HG03159 (cell line): Measurements from ENCODE around the gene PTPN13.

Experiments used
- ATAC-seq: cut with Tn5 transposase; IDR thresholded peaks from one replicate; pipeline ENCODE4 v1.9.1; 2021; ENCODE audit warnings: mild to moderate bottlenecking, moderate library complexity; ENCODE audit not compliant: unreplicated experiment

The PTPN13 gene

GRCh38 chr4:86809809-86810208, 215.7 kb downstream of the PTPN13 start:
- ATAC-seq = no peak

DNA sequence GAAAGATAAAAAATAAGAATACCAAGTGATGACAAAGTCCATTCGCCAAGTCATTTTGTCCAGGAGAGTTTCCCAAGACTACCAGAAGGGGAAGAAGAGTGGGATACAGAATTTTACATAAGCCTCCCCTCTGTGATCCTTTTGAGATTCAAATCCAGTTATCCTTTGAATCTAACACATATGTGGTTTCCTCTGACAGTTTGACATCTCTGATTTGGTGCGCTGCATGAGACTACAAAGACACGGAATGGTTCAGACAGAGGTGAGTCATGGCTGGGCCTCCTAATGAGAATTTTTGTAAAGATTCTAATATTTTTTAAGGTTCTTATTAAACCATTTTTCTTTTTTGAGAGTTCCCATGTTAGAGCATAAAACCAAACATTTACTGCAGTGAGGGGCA, 216.7 kb downstream of the PTPN13 start:
- ATAC-seq = no peak

- ATAC-seq = no peak
Measured at GRCh38 chr4:86815653-86816052, 221.5 kb downstream of the PTPN13 start.

- ATAC-seq = no peak
Measured at GRCh38 chr4:86816501-86817273, 222.6 kb downstream of the PTPN13 start.

- ATAC-seq = no peak
Measured at GRCh38 chr4:86818211-86818610, 224.1 kb downstream of the PTPN13 start.

GRCh38 chr4:86818841-86819240, 224.7 kb downstream of the PTPN13 start:
- ATAC-seq = no peak

DNA sequence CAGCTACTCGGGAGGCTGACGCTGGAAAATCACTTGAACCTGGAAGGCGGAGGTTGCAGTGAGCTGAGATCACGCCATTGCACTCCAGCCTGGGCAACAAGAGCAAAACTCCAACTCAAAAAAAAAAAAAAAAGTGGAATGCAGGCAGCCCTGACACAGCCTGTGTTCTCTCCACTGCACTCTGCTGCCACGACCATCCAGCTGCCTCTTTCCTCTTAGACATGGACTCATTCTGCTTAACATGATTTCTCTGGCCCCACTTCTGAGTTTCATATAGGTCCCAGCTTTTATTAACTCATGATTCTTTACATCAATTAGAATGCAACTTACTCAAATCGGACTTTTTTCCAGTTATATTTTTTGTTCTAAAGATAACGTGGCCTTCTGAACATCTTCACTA, 225.4 kb downstream of the PTPN13 start:
- ATAC-seq = no peak

DNA sequence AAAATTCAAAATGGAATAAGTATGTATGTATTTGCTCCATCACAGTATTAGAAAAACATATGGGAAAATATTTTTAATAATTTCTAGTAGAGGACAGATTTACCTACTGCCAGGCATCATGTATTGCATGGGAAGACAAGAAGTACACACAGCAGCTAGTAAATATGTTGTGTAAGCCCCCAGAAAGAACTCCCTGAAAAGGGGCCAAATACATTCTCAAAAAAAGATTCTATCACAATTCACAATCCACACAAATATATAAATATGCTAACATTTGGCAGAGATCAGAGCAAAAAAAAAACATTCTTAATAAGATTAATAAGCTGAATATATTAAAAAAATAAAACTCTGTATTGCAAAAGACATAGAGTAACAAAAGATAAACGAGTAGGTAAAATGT, 227.0 kb downstream of the PTPN13 start:
- ATAC-seq = no peak

DNA sequence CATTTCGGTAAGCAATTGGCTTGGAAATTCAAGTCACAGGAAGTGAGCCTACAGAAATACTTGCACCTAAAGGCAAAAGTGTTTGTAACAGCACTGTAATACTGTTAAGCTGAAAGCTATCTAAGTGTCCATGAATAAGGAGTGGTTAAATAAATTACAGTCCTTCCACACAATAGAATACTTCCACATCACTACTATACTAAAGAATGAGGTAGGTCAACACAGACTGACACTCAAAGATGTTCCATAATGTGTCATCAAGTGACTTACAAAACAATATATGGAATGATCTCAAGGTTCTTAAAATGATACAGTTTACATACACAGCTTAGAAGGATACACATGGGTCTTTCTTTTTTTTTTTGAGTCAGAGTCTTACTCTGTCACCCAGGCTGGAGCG, 228.0 kb downstream of the PTPN13 start:
- ATAC-seq = no peak

GRCh38 chr4:86825511-86825910, 231.4 kb downstream of the PTPN13 start:
- no peak for ATAC-seq

DNA sequence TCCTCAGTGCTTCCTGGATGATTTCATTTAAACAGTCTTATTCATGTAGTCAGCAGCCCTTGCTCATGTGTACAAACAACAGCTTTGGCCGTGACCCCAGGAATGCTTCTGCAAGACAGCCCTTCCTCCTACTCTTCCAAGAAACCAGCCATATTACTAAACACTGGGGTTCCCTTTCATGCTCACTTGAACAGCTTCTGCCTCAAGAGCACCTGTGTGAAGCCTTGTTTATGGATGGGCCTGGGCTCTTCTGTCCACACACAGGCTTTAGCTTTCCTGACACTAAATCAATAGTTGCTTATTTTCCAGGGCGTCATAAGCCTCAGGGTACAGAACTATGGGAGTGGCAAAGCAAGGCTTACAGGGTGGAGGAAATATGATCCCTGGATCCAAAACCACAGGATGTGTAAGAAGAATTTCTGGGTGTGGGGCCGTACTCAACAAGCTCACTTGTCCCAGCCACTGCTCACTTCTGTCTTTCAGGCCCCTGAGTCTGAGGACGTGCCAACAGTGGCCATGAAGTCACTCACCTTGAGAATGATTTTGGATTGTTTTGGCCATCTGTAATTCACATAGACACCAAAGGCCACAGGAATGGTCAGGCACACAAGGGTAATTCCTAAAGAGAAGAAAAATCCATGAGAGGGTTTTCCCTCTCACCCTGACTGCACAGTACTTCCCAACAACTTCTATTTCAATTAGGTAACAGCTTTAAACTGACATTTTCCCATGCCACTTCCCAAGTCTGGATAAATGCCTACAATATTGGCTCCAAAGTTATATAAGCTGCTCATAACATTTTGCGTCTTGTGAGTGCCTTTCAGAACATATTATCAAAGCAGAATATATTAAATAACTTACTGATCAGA, 237.4 kb downstream of the PTPN13 start:
- no peak for ATAC-seq

- ATAC-seq = no peak
Measured at GRCh38 chr4:86833615-86834014, 239.5 kb downstream of the PTPN13 start.

GRCh38 chr4:86834901-86835300, 240.8 kb downstream of the PTPN13 start:
- ATAC-seq = no peak

DNA sequence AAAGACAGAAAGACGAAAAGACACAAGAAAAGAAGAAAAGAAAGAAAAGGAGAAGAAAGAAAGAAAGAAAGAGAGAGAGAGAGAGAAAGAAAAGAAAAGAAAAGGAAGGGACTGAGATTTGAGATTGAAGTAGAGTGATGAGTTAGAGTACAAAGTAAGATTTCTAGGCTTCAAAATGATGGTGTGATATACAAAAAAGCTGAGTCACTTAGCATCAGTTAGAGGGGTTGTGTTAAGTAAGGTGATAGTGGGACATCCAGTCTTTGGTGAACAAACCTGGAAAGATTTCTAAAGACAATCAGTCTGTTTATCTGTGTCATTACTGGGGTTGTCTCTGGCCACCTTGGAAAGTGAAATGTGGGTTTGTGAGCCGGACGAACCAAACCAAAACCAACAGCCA, 241.6 kb downstream of the PTPN13 start:
- no peak for ATAC-seq

DNA sequence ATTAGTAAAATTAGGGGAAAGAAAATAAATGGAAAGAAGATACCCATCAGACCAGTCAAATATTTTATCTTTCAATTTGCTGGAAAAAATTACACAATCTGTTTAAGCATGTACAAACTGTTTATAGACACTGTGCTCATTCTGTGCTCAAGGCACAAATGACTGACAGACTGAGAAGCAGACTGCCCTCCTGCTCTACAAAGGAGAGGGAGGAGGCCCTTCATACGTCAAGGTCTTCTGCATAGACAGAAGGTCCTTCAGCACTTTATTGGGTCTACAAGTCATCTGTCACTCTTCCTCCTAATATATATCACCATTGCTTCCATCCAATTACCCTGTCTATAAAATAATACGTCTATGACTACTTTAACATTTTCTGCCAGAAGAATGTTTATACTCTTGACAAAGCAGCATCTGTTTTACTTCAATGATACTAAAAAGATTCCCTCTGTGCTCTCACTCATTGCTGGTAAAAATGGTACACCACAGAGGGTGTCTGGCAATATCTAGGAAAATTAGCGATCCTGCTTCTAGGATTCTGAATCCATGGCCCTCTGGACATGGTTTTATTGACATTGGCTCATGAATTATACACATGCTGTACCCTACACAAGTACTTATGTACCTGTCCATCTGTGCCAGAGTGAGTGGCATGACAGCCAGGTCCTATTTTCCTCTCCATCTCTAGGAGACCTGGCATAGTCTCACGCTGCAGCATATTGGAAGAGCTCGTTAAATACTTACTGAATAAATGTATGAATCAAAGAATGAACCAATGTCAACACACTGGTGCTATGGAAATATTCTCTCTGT, 243.8 kb downstream of the PTPN13 start:
- ATAC-seq = no peak

GRCh38 chr4:86840858-86841257, 246.7 kb downstream of the PTPN13 start:
- no peak for ATAC-seq

GRCh38 chr4:86841309-86841708, 247.2 kb downstream of the PTPN13 start:
- no peak for ATAC-seq

GRCh38 chr4:86845593-86845992, 251.5 kb downstream of the PTPN13 start:
- no peak for ATAC-seq

DNA sequence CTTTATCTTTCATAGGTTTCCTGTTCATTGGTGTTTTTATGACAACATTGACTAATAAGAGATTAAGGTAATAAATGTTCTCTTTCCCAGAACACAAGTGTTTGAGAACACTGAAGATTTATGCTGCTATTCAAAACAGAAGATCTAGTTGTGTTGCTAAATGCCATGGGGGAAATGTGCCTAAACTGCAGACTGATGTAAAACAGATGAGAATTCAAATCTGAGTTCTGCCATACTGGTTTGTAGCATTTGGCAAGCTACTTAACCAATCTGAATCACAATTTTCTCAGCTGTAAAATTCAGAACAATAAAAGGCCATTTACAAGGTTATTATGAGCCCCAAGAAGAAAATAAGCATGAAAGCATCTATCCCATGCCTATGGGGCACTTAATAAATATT, 252.8 kb downstream of the PTPN13 start:
- no peak for ATAC-seq

DNA sequence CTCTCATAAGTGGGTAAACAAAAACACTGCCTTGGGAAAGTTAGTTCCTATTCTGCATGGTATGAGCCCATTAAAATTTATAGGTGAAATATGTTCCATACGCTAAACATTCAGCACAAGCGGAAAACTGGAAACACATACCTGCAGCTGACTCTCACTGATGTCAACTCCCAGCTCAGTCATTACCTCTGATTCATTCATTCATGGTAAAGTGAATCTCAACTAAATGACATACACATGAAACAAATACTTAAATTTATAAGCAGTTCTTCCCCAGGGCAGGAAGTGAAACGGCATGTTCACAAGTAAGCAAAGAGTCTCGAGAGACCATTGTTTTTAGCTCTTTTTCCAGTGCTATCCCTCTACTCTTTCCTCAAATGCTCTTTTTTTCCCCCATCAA, 253.5 kb downstream of the PTPN13 start:
- ATAC-seq = no peak

DNA sequence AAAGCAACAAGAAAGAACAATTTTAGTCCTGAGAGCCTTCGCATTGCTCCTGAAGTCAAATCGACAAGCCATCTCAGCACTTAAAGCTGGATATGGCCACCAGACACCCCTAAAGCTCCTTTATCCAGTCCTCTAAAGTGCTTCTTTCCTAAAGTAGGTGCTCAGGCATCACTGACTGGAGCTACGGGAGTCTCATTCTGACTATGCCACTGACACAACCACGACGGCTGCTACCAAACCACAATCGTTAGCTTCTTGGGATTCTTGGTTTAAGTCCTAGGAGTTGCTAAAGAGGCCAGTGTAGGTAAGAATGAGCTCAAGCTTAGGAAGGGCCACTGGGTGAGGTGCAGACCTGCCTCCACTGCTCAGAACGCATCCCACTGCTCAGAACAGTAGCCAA, 254.0 kb downstream of the PTPN13 start:
- no peak for ATAC-seq
